ENCODE data around the gene TAL2.

DNA sequence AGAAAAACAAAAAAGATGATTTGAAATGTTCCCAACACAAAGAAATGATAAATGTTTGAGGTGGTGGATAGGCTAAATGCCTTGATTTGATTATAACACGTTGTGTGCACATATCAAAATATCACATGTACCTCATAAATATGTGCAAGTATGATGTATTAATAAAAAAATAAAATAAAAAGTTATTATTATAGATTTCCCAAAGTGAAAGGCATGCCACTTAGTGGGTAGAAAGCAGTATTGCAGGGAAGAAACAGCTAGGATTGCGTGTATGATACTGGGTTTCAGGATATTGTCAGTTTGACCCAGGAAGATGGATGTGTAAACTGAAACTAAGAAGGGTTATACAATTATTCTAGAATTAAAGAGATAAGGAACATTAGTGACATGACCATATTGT, 28.5 kb downstream of the TAL2 start:
- TF ChIP-seq, protein P1, sequence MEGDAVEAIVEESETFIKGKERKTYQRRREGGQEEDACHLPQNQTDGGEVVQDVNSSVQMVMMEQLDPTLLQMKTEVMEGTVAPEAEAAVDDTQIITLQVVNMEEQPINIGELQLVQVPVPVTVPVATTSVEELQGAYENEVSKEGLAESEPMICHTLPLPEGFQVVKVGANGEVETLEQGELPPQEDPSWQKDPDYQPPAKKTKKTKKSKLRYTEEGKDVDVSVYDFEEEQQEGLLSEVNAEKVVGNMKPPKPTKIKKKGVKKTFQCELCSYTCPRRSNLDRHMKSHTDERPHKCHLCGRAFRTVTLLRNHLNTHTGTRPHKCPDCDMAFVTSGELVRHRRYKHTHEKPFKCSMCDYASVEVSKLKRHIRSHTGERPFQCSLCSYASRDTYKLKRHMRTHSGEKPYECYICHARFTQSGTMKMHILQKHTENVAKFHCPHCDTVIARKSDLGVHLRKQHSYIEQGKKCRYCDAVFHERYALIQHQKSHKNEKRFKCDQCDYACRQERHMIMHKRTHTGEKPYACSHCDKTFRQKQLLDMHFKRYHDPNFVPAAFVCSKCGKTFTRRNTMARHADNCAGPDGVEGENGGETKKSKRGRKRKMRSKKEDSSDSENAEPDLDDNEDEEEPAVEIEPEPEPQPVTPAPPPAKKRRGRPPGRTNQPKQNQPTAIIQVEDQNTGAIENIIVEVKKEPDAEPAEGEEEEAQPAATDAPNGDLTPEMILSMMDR (IDR thresholded peaks at IDR 0.05), result peak; percentile 44; the same call in 1 of the 2 replicates
- TF ChIP-seq, protein P2, sequence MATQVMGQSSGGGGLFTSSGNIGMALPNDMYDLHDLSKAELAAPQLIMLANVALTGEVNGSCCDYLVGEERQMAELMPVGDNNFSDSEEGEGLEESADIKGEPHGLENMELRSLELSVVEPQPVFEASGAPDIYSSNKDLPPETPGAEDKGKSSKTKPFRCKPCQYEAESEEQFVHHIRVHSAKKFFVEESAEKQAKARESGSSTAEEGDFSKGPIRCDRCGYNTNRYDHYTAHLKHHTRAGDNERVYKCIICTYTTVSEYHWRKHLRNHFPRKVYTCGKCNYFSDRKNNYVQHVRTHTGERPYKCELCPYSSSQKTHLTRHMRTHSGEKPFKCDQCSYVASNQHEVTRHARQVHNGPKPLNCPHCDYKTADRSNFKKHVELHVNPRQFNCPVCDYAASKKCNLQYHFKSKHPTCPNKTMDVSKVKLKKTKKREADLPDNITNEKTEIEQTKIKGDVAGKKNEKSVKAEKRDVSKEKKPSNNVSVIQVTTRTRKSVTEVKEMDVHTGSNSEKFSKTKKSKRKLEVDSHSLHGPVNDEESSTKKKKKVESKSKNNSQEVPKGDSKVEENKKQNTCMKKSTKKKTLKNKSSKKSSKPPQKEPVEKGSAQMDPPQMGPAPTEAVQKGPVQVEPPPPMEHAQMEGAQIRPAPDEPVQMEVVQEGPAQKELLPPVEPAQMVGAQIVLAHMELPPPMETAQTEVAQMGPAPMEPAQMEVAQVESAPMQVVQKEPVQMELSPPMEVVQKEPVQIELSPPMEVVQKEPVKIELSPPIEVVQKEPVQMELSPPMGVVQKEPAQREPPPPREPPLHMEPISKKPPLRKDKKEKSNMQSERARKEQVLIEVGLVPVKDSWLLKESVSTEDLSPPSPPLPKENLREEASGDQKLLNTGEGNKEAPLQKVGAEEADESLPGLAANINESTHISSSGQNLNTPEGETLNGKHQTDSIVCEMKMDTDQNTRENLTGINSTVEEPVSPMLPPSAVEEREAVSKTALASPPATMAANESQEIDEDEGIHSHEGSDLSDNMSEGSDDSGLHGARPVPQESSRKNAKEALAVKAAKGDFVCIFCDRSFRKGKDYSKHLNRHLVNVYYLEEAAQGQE (IDR thresholded peaks at IDR 0.05; ENCODE audit: insufficient read depth in 1 of 2, low read depth in 2 of 2, low read length in 1 of 2), result no peak

Measured in Panc1 (cell line).